ENCODE data around the gene TRAPPC2. TPM values are rescaled to one million over a fixed set of nuclear protein-coding genes. Genes with fewer than 3 reads are reported as not detected.

Gene TRAPPC2
- total RNA-seq, 1 donor from 2014 or later: 12.4 TPM

- Mint-ChIP-seq H3K36me3 (ENCODE audit: low read depth, unreplicated experiment) (no peaks in the 10 kb centered on the region), H3K4me3 (ENCODE audit: unreplicated experiment) (no peak overlapping the region), H3K9me3 (ENCODE audit: unreplicated experiment) (no peaks in the 10 kb centered on the region), H3K27ac (ENCODE audit: unreplicated experiment) (no peak overlapping the region), H3K4me1 (ENCODE audit: unreplicated experiment) (no peaks in the 10 kb centered on the region), H3K27me3 (ENCODE audit: unreplicated experiment) (no peaks in the 10 kb centered on the region)
- no peak for TF ChIP-seq CTCF (IDR thresholded peaks at IDR 0.05; ENCODE audit: unreplicated experiment)
- DNase-seq (ENCODE audit: low spot score): no peak
Measured at GRCh38 chrX:13750812-13751211, 16.4 kb upstream of the TRAPPC2 start.

- no peaks in the 10 kb centered on the region for H3K4me1 Mint-ChIP-seq (ENCODE audit: unreplicated experiment)
- no peaks in the 10 kb centered on the region for H3K27me3 Mint-ChIP-seq (ENCODE audit: unreplicated experiment)
- H3K4me3 Mint-ChIP-seq (ENCODE audit: unreplicated experiment): no peak overlapping the region
- no peak overlapping the region for H3K27ac Mint-ChIP-seq (ENCODE audit: unreplicated experiment)
- H3K9me3 Mint-ChIP-seq (ENCODE audit: unreplicated experiment): no peaks in the 10 kb centered on the region
- no peak for DNase-seq (ENCODE audit: low spot score)
- peak; percentile 22 for TF ChIP-seq CTCF (IDR thresholded peaks at IDR 0.05; ENCODE audit: unreplicated experiment)
- H3K36me3 Mint-ChIP-seq (ENCODE audit: low read depth, unreplicated experiment): no peaks in the 10 kb centered on the region
Measured at GRCh38 chrX:13750204-13750603, 15.8 kb upstream of the TRAPPC2 start.

GRCh38 chrX:13748486-13748885 is 14.1 kb upstream of the TRAPPC2 start:
- no peak for DNase-seq (ENCODE audit: low spot score)
- Mint-ChIP-seq H3K36me3 (ENCODE audit: low read depth, unreplicated experiment) (no peaks in the 10 kb centered on the region), H3K4me3 (ENCODE audit: unreplicated experiment) (no peak overlapping the region), H3K9me3 (ENCODE audit: unreplicated experiment) (no peaks in the 10 kb centered on the region), H3K27me3 (ENCODE audit: unreplicated experiment) (no peaks in the 10 kb centered on the region), H3K4me1 (ENCODE audit: unreplicated experiment) (no peaks in the 10 kb centered on the region), H3K27ac (ENCODE audit: unreplicated experiment) (no peak overlapping the region)
- no peak for TF ChIP-seq CTCF (IDR thresholded peaks at IDR 0.05; ENCODE audit: unreplicated experiment)

- H3K27ac Mint-ChIP-seq (ENCODE audit: unreplicated experiment): no peak overlapping the region
- H3K4me1 Mint-ChIP-seq (ENCODE audit: unreplicated experiment): no peaks in the 10 kb centered on the region
- H3K4me3 Mint-ChIP-seq (ENCODE audit: unreplicated experiment): no peak overlapping the region
- DNase-seq (ENCODE audit: low spot score): peak; percentile 26
- TF ChIP-seq CTCF (IDR thresholded peaks at IDR 0.05; ENCODE audit: unreplicated experiment): no peak
- no peaks in the 10 kb centered on the region for H3K36me3 Mint-ChIP-seq (ENCODE audit: low read depth, unreplicated experiment)
- H3K27me3 Mint-ChIP-seq (ENCODE audit: unreplicated experiment): no peaks in the 10 kb centered on the region
- H3K9me3 Mint-ChIP-seq (ENCODE audit: unreplicated experiment): no peaks in the 10 kb centered on the region
Measured at GRCh38 chrX:13747836-13748235, 13.4 kb upstream of the TRAPPC2 start.

- H3K27ac Mint-ChIP-seq (ENCODE audit: unreplicated experiment): no peak overlapping the region
- no peak overlapping the region for H3K4me3 Mint-ChIP-seq (ENCODE audit: unreplicated experiment)
- no peaks in the 10 kb centered on the region for H3K36me3 Mint-ChIP-seq (ENCODE audit: low read depth, unreplicated experiment)
- H3K9me3 Mint-ChIP-seq (ENCODE audit: unreplicated experiment): no peaks in the 10 kb centered on the region
- H3K27me3 Mint-ChIP-seq (ENCODE audit: unreplicated experiment): no peaks in the 10 kb centered on the region
- no peaks in the 10 kb centered on the region for H3K4me1 Mint-ChIP-seq (ENCODE audit: unreplicated experiment)
- TF ChIP-seq CTCF (IDR thresholded peaks at IDR 0.05; ENCODE audit: unreplicated experiment): no peak
- no peak for DNase-seq (ENCODE audit: low spot score)
Measured at GRCh38 chrX:13742397-13743176, 8.2 kb upstream of the TRAPPC2 start.

Data from endothelial cell (in vitro differentiated cells).